Measurements from ENCODE around the gene AHI1. TPM values are rescaled to one million over a fixed set of nuclear protein-coding genes. Genes with fewer than 3 reads are reported as not detected.

AHI1 gene
- total and polyA plus RNA-seq, 2 of the 13 experiments (the other 11 are each of a cell fraction or from before 2014, with no cell fraction given), result 7.2 to 18.6 TPM

GRCh38 chr6:135497412-135498184 is at the start of gene AHI1 (continued):
- TF ChIP-seq, protein P1, sequence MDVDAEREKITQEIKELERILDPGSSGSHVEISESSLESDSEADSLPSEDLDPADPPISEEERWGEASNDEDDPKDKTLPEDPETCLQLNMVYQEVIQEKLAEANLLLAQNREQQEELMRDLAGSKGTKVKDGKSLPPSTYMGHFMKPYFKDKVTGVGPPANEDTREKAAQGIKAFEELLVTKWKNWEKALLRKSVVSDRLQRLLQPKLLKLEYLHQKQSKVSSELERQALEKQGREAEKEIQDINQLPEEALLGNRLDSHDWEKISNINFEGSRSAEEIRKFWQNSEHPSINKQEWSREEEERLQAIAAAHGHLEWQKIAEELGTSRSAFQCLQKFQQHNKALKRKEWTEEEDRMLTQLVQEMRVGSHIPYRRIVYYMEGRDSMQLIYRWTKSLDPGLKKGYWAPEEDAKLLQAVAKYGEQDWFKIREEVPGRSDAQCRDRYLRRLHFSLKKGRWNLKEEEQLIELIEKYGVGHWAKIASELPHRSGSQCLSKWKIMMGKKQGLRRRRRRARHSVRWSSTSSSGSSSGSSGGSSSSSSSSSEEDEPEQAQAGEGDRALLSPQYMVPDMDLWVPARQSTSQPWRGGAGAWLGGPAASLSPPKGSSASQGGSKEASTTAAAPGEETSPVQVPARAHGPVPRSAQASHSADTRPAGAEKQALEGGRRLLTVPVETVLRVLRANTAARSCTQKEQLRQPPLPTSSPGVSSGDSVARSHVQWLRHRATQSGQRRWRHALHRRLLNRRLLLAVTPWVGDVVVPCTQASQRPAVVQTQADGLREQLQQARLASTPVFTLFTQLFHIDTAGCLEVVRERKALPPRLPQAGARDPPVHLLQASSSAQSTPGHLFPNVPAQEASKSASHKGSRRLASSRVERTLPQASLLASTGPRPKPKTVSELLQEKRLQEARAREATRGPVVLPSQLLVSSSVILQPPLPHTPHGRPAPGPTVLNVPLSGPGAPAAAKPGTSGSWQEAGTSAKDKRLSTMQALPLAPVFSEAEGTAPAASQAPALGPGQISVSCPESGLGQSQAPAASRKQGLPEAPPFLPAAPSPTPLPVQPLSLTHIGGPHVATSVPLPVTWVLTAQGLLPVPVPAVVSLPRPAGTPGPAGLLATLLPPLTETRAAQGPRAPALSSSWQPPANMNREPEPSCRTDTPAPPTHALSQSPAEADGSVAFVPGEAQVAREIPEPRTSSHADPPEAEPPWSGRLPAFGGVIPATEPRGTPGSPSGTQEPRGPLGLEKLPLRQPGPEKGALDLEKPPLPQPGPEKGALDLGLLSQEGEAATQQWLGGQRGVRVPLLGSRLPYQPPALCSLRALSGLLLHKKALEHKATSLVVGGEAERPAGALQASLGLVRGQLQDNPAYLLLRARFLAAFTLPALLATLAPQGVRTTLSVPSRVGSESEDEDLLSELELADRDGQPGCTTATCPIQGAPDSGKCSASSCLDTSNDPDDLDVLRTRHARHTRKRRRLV (CRISPR knock-in tag; IDR thresholded peaks at IDR 0.05), result peak; percentile 76; the same call in 1 of the 2 replicates
- peak; percentile 97 for TF ChIP-seq ZNF883 (CRISPR knock-in tag; IDR thresholded peaks at IDR 0.05; ENCODE audit: not compliant biosample characterization)
- TF ChIP-seq, protein P2, sequence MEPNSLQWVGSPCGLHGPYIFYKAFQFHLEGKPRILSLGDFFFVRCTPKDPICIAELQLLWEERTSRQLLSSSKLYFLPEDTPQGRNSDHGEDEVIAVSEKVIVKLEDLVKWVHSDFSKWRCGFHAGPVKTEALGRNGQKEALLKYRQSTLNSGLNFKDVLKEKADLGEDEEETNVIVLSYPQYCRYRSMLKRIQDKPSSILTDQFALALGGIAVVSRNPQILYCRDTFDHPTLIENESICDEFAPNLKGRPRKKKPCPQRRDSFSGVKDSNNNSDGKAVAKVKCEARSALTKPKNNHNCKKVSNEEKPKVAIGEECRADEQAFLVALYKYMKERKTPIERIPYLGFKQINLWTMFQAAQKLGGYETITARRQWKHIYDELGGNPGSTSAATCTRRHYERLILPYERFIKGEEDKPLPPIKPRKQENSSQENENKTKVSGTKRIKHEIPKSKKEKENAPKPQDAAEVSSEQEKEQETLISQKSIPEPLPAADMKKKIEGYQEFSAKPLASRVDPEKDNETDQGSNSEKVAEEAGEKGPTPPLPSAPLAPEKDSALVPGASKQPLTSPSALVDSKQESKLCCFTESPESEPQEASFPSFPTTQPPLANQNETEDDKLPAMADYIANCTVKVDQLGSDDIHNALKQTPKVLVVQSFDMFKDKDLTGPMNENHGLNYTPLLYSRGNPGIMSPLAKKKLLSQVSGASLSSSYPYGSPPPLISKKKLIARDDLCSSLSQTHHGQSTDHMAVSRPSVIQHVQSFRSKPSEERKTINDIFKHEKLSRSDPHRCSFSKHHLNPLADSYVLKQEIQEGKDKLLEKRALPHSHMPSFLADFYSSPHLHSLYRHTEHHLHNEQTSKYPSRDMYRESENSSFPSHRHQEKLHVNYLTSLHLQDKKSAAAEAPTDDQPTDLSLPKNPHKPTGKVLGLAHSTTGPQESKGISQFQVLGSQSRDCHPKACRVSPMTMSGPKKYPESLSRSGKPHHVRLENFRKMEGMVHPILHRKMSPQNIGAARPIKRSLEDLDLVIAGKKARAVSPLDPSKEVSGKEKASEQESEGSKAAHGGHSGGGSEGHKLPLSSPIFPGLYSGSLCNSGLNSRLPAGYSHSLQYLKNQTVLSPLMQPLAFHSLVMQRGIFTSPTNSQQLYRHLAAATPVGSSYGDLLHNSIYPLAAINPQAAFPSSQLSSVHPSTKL (CRISPR knock-in tag; IDR thresholded peaks at IDR 0.05), result peak; percentile 83; the same call in 1 of the 2 replicates
- peak; percentile 77 for TF ChIP-seq ZNF556 (CRISPR knock-in tag; IDR thresholded peaks at IDR 0.05; ENCODE audit: borderline replicate concordance)
- TF ChIP-seq HNRNPK (IDR thresholded peaks at IDR 0.05; ENCODE audit: low read depth, low read length, poor library complexity, severe bottlenecking), result peak; percentile 48
- no peak for TF ChIP-seq ELF4 (CRISPR knock-in tag; IDR thresholded peaks at IDR 0.05; ENCODE audit: borderline replicate concordance)
- no peak; the same call in 1 of the 2 replicates for TF ChIP-seq ZNF678 (CRISPR knock-in tag; IDR thresholded peaks at IDR 0.05)
- TF ChIP-seq AHDC1 (CRISPR knock-in tag; IDR thresholded peaks at IDR 0.05; ENCODE audit: borderline replicate concordance), result 0 out of 2 replicates have a peak, but pooled peaks have one; percentile 32
- TF ChIP-seq DPF2 (CRISPR knock-in tag; IDR thresholded peaks at IDR 0.05; ENCODE audit: borderline replicate concordance, low read depth), result no peak
- no peak for TF ChIP-seq HNRNPH1 (optimal IDR thresholded peaks at IDR 0.05; ENCODE audit: low read depth, low read length)
- TF ChIP-seq ZNF703 (CRISPR knock-in tag; IDR thresholded peaks at IDR 0.05; ENCODE audit: borderline replicate concordance), result peak; percentile 85; the same call in 1 of the 2 replicates
- TF ChIP-seq NFKB2 (CRISPR knock-in tag; IDR thresholded peaks at IDR 0.05; ENCODE audit: borderline replicate concordance), result peak; percentile 97
